Measurements from ENCODE around the gene CCDC117.

GRCh38 chr22:28769394-28770085, 3.0 kb upstream of the CCDC117 start:
- TF ChIP-seq CTCF (conservative IDR thresholded peaks at IDR 0.05 in 1 of 2, IDR thresholded peaks at IDR 0.05 in 1 of 2; ENCODE audit: low read depth in 1 of 2, low read length in 2 of 2) (no peak), EZH2 (IDR thresholded peaks at IDR 0.05; ENCODE audit: low read length, missing control alignments) (no peak)
